ENCODE results near the gene PTPRU.

GRCh38 chr1:29364101-29364678, 127.9 kb downstream of the PTPRU start:
- no peak for TF ChIP-seq GATA2 (IDR thresholded peaks at IDR 0.05; ENCODE audit: low read depth, low read length)
- no peak for TF ChIP-seq GATA3 (IDR thresholded peaks at IDR 0.05; ENCODE audit: low read depth, low read length)
